GM18873 (cell line): ENCODE results near the gene ABHD17B.

ENCODE experiments used
- ATAC-seq: cut with Tn5 transposase; IDR thresholded peaks from one replicate; pipeline ENCODE4 v1.9.1; 2021; ENCODE audit warnings: mild to moderate bottlenecking, moderate library complexity, moderate number of reproducible peaks; ENCODE audit not compliant: unreplicated experiment, low FRiP score

Gene ABHD17B

DNA sequence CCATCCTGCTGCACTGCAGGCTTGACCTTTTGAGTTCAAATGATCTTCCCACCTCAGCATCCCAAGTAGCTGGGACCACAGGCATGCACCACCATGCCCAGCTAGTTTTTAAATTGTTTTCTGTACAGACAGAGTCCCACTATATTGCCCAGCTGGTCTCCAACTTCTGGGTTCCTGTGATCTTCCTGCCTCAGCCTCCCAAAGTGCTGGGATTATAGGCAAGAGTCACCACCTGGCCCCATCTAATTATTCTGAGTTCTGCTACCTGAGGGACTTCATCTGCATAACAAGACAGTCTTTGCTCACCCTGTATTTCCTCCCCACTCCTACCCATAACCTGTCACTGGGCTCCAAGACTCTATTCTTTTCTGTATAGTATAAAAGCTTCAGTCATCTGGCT, 88.1 kb downstream of the ABHD17B start:
- no peak for ATAC-seq

DNA sequence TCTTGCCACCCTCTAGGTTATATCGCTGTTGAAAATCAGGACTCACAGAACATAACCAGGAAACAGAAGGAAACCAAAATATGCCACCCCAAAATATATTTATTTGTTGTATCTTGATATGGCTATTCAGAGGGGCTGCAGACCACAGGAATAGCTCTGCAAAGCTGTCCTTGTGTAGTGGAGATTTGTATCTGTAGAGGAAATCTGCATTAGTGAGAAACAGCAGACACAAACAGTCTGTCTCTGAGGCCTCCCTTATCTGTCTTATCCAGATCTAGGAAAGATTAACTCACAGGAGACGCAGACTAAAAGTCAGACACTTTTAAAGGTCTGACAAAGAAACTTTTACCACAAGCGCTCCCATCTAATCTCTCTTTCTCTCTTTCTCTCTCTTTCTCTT, 88.5 kb downstream of the ABHD17B start:
- no peak for ATAC-seq

DNA sequence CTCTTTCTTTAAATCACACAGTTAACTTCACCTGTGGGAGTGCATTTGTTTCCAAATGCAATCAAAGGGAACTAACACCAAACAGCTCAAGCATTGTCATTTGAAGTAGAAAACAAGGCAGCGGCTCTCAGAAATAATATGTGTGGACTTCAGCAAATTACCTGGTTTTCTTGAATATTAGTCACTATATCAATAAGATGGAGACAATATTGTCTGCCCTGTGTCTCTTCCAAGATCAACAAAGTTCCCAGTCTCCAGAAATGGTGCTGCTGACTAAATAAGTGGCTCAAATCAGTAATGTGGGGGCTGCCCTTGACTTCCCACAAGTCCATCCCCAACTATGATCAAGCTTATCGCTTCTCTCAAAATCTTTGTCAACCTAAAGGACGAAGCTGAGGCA, 89.6 kb downstream of the ABHD17B start:
- no peak for ATAC-seq

DNA sequence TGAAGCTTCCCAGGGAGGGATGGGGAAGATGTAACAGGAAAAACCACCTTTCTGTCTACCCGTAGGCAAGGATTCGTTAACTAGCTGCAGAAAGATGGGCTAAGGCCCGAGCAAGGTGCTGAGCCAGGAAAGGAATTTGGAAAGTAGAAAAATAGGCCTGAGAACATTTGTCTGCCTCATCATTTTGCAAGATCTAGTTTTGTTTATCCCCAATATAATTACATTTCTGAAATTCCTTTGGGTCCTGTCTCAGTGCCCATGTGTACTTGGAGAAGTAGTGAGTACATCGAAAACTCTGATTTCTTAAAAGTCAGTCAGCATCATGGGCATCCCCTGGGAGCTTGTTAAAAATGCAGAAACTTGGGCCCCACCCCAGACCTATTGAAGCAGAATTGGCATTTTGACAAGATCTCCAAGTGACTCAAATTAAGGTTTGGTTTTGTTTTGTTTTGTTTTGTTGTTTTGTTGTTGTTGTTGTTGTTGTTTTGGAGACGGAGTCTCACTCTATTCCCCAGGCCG, 90.5 kb downstream of the ABHD17B start:
- ATAC-seq, result no peak

DNA sequence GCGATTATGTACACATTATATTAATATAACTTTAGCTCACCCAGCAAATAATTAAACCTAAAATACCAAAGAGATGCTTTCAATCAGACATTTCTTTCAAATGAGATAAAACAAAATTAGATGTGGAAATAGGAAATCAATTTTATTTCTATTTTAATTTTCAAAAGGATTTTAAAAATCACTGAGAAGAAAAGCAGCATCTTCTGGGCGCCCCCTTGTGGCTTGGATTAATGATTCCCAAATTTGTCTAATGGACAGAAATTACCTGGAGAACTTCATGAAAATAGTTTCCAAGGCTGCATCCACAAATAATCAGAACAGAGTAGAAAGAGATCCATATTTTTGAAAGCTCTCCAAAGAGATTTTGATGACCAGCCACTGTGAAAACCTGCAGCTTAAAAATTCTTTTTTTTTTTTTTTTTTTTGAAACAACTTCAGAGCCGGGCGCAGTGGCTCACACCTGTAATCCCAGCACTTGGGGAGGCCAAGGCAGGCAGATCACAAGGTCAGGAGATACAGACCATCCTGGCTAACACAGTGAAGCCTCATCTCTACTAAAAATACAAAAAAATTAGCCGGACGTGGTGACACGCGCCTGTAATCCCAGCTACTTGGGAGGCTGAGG, 91.8 kb downstream of the ABHD17B start:
- ATAC-seq, result no peak

DNA sequence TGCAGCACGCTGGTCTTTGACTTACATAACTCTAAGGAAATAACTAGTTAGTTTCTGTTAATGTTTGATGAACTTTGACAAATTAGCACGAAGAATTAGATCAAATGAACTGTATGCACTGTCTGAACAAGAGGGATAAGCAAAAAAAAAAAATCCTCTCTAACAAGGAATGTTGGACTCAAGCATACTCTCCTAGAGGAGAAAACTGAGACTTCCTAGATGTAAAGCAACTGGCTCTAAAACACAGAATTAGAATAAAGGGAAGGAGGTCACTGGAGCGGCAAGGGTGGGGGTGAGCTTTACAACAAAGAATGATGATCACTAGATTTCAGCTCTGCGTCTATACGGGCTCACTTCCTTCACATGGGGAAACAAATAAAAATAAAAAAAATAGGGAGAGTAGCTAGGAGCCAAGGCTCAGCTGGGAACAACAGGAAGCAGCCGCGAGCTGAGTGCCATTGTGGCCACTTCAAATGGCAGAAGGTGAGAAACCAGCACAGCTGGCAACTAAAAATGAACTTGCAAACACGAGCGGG, 94.0 kb downstream of the ABHD17B start:
- ATAC-seq, result no peak
